ENCODE data around the gene ZBTB39.
"Not testable (repeated sequence)": the region's sequence is repeated elsewhere in the genome, so short reads cannot be mapped to it uniquely, and the experiment has no call there.

ZBTB39 gene

DNA sequence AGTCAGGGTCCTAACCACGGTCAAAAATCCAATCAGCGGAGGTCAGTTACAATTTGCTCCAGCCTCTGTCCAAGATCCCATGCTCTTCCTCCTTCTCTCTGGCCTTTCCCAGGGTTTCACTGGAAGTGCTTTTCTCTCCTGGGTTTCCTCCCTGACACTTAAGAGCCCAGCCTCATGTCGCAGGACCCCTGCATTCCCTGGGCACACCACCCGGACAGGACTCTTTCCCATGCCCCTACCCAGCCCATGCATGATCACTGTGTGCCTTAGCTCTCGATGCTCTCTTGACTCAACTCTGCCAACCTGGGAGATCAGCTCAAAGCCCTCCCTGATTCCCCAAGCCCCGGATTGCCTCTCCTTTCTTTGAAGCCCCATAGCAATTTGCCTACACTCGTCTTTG, 25.4 kb upstream of the ZBTB39 start:
- DNase-seq (ENCODE audit: low read depth in 3 of 3), result no peak

- DNase-seq (ENCODE audit: low read depth in 3 of 3), result no peak
Measured at GRCh38 chr12:57031138-57031725, 24.9 kb upstream of the ZBTB39 start.

DNA sequence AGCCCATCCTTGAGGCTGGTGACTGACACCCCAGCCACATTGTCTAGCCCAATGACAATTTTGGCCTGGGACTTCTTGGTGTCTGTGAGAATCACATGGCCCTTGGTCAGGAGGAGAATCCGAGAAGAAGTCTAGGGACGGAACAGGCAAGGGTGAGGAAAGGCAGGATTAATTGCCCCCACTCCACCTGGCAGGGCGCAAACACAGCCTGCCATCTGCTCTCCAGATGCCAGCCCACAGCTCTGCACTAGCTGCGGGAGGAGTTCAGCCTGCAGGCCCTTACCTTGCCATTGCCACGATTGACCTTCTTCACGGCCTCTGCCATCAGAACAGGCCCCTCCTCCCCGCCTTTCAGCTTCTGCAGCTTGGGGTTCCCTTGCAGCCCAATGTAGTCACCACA, 23.1 kb upstream of the ZBTB39 start:
- no peak for DNase-seq (ENCODE audit: low read depth in 3 of 3)

- DNase-seq (ENCODE audit: low read depth in 3 of 3), result no peak
Measured at GRCh38 chr12:57027805-57028153, 21.4 kb upstream of the ZBTB39 start.

GRCh38 chr12:57027011-57027804, 20.9 kb upstream of the ZBTB39 start:
- DNase-seq (ENCODE audit: low read depth in 3 of 3), result no peak

GRCh38 chr12:57025196-57025595, 18.9 kb upstream of the ZBTB39 start:
- no peak for DNase-seq (ENCODE audit: low read depth in 3 of 3)

GRCh38 chr12:57022324-57022723, 16.0 kb upstream of the ZBTB39 start:
- not testable (repeated sequence) for DNase-seq (ENCODE audit: low read depth in 3 of 3)

DNA sequence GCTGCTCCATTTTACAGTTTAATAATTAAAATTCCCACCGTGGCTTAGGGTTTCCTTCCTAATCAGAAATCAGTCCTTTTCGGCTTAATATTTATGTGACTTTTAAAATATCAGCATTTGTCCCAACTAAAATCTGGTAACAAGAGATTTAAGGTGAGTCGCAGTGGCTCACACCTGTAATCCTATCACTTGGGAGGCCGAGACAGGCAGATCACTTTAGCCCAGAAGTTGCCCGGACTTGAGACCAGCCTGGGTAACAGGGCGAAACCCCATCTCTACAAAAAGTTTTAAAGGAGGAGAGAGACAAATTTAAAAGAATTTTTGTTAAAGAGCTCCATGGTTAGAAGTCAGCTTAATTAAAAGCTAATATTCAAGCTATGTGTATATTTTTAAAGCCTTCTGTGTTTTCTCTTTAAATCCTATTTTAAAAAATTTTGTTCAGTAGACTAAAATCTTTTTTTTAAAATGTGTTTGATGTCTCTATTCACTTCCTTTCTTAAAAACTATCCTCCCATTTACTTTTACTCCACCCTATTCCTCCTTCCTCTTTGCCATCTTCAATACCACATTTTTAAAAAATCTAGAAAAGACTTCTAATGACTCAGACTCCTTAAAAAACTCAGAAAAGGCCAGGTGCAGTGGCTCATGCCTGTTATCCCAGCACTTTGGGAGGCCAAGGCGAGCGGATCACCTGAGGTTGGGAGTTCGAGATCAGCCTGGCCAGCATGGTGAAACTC, 13.8 kb upstream of the ZBTB39 start:
- no peak for DNase-seq (ENCODE audit: low read depth in 3 of 3)

- DNase-seq (ENCODE audit: low read depth in 3 of 3), result no peak
Measured at GRCh38 chr12:57018906-57019305, 12.6 kb upstream of the ZBTB39 start.

- not testable (repeated sequence) for DNase-seq (ENCODE audit: low read depth in 3 of 3)
Measured at GRCh38 chr12:57018353-57018752, 12.0 kb upstream of the ZBTB39 start.

DNA sequence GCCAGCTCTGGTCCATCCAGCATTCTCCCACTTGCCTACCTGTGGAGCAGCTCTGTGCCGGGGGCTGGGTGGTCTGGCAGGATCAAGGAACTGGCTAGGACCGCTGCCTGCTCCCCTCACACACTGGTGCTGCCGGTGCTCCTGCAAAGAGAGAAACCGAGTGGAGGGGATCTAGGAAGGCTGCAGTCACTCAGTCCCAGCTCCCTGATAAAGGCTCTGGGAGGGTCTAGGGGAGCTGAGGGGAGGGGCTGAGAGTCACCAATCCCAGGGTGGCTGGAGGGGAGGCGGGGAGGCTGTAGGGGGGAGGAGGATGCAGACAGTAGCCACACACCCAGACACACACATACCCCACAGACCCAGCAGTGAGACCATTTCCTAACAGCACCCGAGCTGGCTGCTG, 10.0 kb upstream of the ZBTB39 start, which contains the start of gene TAC3:
Gene TAC3, minus strand, starts transcription at position 182 of the 400 bp plus-strand sequence. CDS start 732 bp downstream, outside the sequence.
- DNase-seq (ENCODE audit: low read depth in 3 of 3), result no peak

- DNase-seq (ENCODE audit: low read depth in 3 of 3), result no peak
Measured at GRCh38 chr12:57012600-57013465, 6.5 kb upstream of the ZBTB39 start.

DNA sequence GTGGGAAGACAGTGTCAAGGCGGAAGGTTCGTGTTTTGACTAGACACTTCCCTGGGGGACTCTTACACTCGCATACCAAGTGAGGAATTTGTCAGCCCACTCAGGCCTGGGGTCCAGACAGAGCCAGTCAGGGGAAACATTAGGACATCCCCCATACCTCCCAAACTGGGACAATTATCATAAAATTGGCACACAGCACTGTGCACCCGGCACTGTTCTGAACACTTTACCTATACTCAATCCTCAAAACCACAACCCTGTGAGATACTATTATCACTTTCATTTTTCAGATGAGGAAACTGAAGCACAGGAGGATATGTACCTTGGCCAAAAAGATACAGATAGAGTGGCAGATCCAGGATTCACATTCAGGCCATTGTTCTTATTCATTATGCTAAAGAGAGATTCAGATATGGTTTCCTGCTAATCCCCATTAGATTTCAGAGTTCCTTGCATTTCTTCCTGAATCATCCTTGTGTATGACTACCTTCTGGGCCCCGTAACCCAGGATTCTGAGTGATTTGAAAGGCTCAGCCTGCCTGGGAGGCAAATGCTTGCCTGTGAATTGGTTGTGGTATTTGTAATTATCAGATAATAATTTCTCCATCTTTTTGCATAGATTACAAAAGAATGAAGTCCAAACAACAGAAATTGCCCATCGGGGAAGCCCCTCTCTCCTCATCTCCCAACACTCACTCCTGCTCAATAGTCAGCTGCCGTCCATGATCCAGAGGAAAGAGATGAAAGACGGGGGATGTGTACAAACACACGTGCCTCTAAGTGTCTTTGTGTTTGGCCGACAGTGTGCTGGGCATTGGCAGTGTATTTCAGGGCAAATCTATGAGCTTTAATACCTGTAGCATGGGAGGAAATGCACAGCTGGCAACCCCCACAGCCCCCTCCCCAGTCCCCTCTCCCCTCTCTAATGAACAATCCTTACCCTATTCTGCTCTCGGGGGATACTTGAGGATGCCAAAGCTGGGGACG, 5.4 kb upstream of the ZBTB39 start:
- DNase-seq (ENCODE audit: low read depth in 3 of 3), result no peak

DNA sequence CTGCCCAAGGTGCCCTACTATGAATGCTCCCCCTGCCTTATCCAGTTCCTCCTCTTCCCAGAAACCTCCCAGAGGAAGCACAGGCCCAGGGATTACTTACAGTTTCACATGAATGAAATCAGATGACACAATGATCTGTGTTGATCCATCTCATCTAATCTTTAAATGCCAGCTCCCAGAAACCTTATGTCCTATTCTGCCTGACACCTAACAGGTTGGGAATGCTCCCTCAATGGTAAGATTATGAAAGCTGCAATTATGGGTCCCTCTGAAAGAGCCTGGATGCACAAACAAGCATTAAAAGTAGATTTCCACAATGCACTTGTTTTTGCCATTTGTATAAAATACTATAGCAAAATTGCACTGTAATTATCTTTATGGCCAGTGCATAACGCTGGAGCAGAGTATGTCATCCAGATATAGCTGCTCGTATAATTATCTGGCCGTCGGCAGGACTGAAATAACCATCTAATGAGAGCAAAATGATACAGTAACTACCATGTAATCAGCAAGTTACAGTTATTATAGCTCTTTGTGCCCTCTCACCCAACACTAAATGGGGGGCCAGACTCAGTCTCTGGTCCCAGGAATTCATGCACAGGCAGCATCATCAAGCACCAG, 4.4 kb upstream of the ZBTB39 start:
- no peak for DNase-seq (ENCODE audit: low read depth in 3 of 3)

GRCh38 chr12:57009949-57010626, 3.7 kb upstream of the ZBTB39 start:
- DNase-seq (ENCODE audit: low read depth in 3 of 3), result no peak

GRCh38 chr12:57008178-57008577, 1.8 kb upstream of the ZBTB39 start:
- DNase-seq (ENCODE audit: low read depth in 3 of 3), result no peak

DNA sequence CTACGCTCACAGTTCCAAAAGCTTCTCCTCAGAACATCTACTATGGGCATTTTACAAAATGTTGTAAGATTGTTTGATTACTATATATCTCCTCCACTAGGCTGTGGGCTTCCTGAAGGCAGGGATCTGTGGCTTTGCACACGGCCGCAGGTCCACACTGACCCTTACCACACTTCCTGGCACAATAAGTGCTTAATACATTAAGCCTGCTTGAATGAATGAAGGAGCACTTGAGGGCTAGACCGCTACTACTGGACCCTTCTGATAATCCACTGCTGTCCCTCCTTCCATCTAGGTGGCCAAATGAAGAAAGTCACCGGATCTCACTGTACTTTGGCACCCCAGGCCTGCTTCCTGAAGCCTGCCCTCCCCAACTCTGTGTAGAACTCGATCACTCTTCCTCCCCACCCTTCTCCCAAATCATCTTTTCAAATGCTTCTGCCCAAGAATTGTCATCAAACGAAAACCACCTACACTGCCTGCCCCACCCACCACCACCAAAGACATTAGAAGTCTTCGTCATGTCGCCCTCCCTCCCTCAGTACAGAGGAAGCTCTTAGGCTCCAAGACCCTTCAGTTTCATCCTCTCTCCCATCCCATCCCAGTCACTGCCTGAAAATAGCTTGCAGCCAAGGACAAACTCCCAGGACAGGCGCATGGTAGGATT, 596 bp upstream of the ZBTB39 start:
- DNase-seq (ENCODE audit: low read depth in 3 of 3), result peak in 1 of 3 experiments; percentile 41

DNA sequence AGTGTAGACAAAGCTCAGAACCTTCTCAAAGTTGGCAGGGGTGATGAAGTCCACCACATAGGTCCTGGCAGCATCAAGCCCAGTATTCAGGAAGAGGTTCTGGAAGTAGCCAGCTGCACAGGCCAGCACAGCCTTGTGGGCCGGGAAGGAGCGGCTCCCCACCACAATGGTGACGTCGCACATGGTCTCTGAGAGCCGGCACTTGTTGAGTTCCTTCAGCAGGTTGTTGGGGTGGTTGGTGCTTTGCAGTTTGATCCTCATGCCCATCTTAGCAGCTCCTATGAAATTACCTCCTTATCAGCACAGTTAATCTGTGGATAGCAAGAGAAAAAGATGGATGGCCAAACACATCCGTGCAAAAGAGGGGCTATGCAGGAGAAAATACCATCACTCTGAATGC, 1.7 kb downstream of the ZBTB39 start:
- DNase-seq (ENCODE audit: low read depth in 3 of 3), result no peak

- no peak for DNase-seq (ENCODE audit: low read depth in 3 of 3)
Measured at GRCh38 chr12:57003395-57003794, 3.0 kb downstream of the ZBTB39 start.

Measured in stimulated activated CD4-positive, alpha-beta T cell treated with anti-CD3 and anti-CD28 coated beads, TNF-alpha, amount 100 ng/mL, for 24 hours (primary cell).